HG03103 (cell line): ENCODE data around the gene ARHGEF4.
A peak's percentile ranks its signal among the peaks of the same experiment; 100 is the strongest.
"Not testable (repeated sequence)": the region's sequence is repeated elsewhere in the genome, so short reads cannot be mapped to it uniquely, and the experiment has no call there.

Source experiments
- ATAC-seq: cut with Tn5 transposase; IDR thresholded peaks from one replicate; pipeline ENCODE4 v1.9.1; 2021; ENCODE audit warnings: low read depth; ENCODE audit not compliant: unreplicated experiment

The ARHGEF4 gene

GRCh38 chr2:131064589-131065512 is 228.1 kb downstream of the ARHGEF4 start:
- no peak for ATAC-seq

GRCh38 chr2:131067465-131068125 is 230.9 kb downstream of the ARHGEF4 start:
- ATAC-seq: no peak

- not testable (repeated sequence) for ATAC-seq
These were observed 231.5 kb downstream of the ARHGEF4 start for GRCh38 chr2:131068172-131068571.

GRCh38 chr2:131075578-131075977 is 238.9 kb downstream of the ARHGEF4 start:
- not testable (repeated sequence) for ATAC-seq

GRCh38 chr2:131076707-131077106 is 240.0 kb downstream of the ARHGEF4 start:
- no peak for ATAC-seq

GRCh38 chr2:131077182-131077846 is 240.6 kb downstream of the ARHGEF4 start:
- ATAC-seq: no peak

- ATAC-seq: no peak
These were observed 241.3 kb downstream of the ARHGEF4 start for GRCh38 chr2:131077966-131078365.

GRCh38 chr2:131079931-131080330 is 243.2 kb downstream of the ARHGEF4 start:
- ATAC-seq: not testable (repeated sequence)

GRCh38 chr2:131081190-131081589 is 244.5 kb downstream of the ARHGEF4 start:
- ATAC-seq: no peak

- no peak for ATAC-seq
These were observed 248.9 kb downstream of the ARHGEF4 start for GRCh38 chr2:131085646-131086045.

GRCh38 chr2:131092458-131093005 is 255.8 kb downstream of the ARHGEF4 start:
- ATAC-seq: no peak

GRCh38 chr2:131093006-131093695 is 256.4 kb downstream of the ARHGEF4 start, which contains the start of gene FAM168B:
Gene FAM168B (minus strand): TSS chr2:131093460. CDS start chr2:131082646, 10,814 bp downstream.
- peak; percentile 78 for ATAC-seq

- peak; percentile 56 for ATAC-seq
These were observed 257.2 kb downstream of the ARHGEF4 start for GRCh38 chr2:131093696-131094462.

GRCh38 chr2:131094463-131095281 is 258.0 kb downstream of the ARHGEF4 start:
- no peak for ATAC-seq
